ENCODE results near the gene CISH.

CISH gene

DNA sequence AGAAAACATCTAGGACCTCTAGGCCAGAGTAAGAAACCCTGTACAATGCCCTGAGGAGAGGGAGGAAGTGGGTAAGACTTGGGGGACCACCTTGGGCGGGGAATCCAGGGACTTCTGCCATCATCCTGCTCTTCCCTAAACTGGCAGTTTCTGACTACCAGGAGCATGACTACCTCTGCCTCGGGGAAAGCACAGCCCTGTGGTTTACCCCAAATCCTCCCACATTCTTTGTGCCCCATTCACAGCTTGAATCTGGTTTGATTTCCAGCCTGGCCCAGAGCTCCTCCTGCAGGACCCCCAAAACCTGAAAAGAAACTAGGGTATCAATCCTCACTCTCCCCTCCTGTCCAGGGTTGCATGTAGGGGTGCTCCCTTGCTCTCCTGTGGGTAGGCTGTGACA, 48.7 kb downstream of the CISH start:
- intact Hi-C loops (cut with DNase I), result no loop called here
- DNase-seq, result no peak

DNA sequence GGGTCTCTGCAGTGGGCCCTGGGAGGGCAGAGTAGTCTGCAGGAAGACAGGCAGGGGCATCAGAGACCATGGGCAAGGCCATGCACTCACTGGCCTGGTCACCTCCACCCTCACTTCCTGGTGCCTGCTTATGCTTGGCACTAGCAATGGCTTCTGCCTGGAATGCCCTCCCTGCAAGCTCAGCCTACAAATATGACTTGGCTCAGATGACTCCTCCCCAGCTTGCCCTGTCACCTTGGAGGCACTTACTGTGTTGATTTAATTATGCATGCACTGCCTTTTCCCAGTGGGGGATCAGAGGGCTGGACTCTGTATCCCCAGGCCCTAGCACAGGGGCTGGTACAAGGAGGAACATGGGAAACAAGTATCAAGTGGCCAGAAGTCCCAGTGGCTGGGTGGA, 51.9 kb downstream of the CISH start:
- DNase-seq, result no peak
- intact Hi-C loops (cut with DNase I), result no loop called here

DNA sequence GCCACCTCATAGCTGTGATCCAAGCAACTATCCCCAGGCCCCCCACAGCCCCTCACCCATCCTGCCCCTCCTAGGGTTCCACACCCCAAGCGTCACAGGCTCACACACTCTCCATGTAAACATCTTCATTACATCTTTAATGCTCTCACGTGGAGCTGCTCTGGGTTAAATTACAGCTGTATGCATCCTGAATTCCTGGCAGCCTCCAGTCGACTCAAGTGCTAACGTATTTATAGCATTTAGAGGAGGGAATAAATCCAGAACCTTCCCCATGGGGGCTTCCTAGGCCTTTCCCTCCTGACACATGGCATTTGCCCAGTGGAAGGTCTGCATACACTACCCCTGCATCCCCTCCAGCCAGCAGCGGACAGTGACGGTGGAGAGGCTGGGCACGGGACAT, 53.7 kb downstream of the CISH start:
- intact Hi-C loops (cut with DNase I), result no loop called here
- DNase-seq, result no peak

DNA sequence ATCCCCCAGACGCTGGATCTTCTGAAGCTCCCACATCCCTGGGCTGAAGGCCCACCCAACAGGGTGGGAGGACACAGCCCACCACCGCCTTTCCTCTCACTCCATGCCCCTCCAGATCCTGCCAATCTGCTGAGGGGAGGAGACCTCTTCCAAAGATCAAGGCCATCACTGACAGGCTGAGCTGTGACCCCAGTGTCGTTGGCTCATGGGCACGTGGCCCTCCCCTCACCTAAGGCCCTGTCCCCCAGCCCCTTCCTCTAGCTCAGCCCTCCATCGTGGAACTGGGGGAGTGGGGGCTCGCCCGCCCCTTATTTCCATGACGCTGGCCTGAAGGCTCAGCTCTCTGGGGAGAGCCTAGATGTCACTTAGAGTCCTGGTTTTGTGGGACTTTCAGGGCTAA, 54.5 kb downstream of the CISH start:
- no peak for DNase-seq
- intact Hi-C loops (cut with DNase I), result no loop called here
